T-cell (primary cell): ENCODE measurements around the gene RPL19. TPM values are rescaled to one million over a fixed set of nuclear protein-coding genes. Genes with fewer than 3 reads are reported as not detected.

Source experiments
- ATAC-seq, 4 experiments: fragments of 200-7000 bp in 3 of 4; fragments of 150-1000 bp in 1 of 4; cut with Tn5 transposase; replicated peaks in 1 of 4; 1 replicate in 3 of 4; 2 replicates in 1 of 4; pipeline ENCODE4 v1.10.0; 2021; ENCODE audit warnings: moderate library complexity in 3 of 4, mild to moderate bottlenecking in 2 of 4, moderate number of reproducible peaks in 1 of 4
- CTCF ChIA-PET, 2 donors: fragments of 300-600 bp; sonication (Branson Sonifier 250); formaldehyde crosslinking; loops; one replicate each; lab custom pipeline; 2022; ENCODE audit warnings: antibody characterized with exemption in 2 of 2; lab: Charles Lee
- POLR2A ChIA-PET, 2 donors: fragments of 300-600 bp; sonication (Branson Sonifier 250); formaldehyde crosslinking; loops; one replicate each; lab custom pipeline; 2022; ENCODE audit warnings: antibody characterized with exemption in 2 of 2; lab: Charles Lee
- DNase-seq, 35 experiments: peaks; one replicate each; pipeline versions ENCODE4 v3.0.0 to v3.0.0-alpha.2; 2013 to 2023
- H3K27ac ChIP-seq: one replicate; pipeline ENCODE4 v1.5.1; 2013; ENCODE audit warnings: low read length
- H3K27me3 ChIP-seq, 2 experiments: replicated peaks in 1 of 2; 1 replicate in 1 of 2; 2 replicates in 1 of 2; pipeline versions ENCODE4 v1.6.1 to v1.7.0; 2013; ENCODE audit warnings: low read length in 1 of 2, mixed read lengths in 1 of 2; ENCODE audit not compliant: control insufficient read depth in 2 of 2, insufficient read depth in 2 of 2; ENCODE audit errors: extremely low read depth in 1 of 2
- H3K36me3 ChIP-seq, 2 donors: 1 replicate in 1 of 2; 2 replicates in 1 of 2; pipeline versions ENCODE4 v1.6.1 to v1.7.0; 2013; ENCODE audit warnings: low read length in 1 of 2; ENCODE audit not compliant: control insufficient read depth in 2 of 2, insufficient read depth in 1 of 2; ENCODE audit errors: extremely low read depth in 1 of 2
- H3K4me1 ChIP-seq, 2 experiments: 1 replicate in 1 of 2; 2 replicates in 1 of 2; pipeline versions ENCODE4 v1.6.1 to v1.7.0; 2013; ENCODE audit warnings: low read length in 2 of 2, mixed read lengths in 1 of 2; ENCODE audit not compliant: insufficient read depth in 2 of 2, control insufficient read depth in 1 of 2; ENCODE audit errors: extremely low read depth in 1 of 2
- H3K4me3 ChIP-seq, 2 donors: 1 replicate in 1 of 2; 2 replicates in 1 of 2; pipeline versions ENCODE4 v1.5.1 to v1.7.0; 2013; ENCODE audit warnings: mild to moderate bottlenecking in 2 of 2, low read length in 1 of 2, moderate library complexity in 1 of 2; ENCODE audit not compliant: control insufficient read depth in 1 of 2; ENCODE audit errors: extremely low read depth in 1 of 2
- H3K9me3 ChIP-seq: 2 replicates; pipeline ENCODE4 v1.7.0; 2013
- H3K27ac Mint-ChIP-seq, 2 donors: one replicate each; pipeline ENCODE4 v1.8.0; 2020 to 2021; ENCODE audit warnings: mild to moderate bottlenecking in 2 of 2, mixed read lengths in 2 of 2
- H3K27me3 Mint-ChIP-seq, 2 donors: one replicate each; pipeline ENCODE4 v1.8.0; 2021 to 2022; ENCODE audit warnings: mixed read lengths in 2 of 2
- H3K36me3 Mint-ChIP-seq: one replicate; pipeline ENCODE4 v1.8.0; 2021; ENCODE audit warnings: mixed read lengths
- H3K4me1 Mint-ChIP-seq, 3 donors: one replicate each; pipeline ENCODE4 v1.8.0; 2020 to 2022; ENCODE audit warnings: mixed read lengths in 3 of 3, mild to moderate bottlenecking in 1 of 3
- H3K4me3 Mint-ChIP-seq, 3 donors: one replicate each; pipeline ENCODE4 v1.8.0; 2020 to 2022; ENCODE audit warnings: mild to moderate bottlenecking in 3 of 3, mixed read lengths in 3 of 3, moderate library complexity in 3 of 3
- H3K9me3 Mint-ChIP-seq, 3 donors: one replicate each; pipeline ENCODE4 v1.8.0; 2020 to 2022; ENCODE audit warnings: mixed read lengths in 3 of 3
- WGBS: methylation state at CpG from one replicate; pipeline ENCODE4 v1.1.5; 2013; ENCODE audit warnings: missing lambda C conversion rate; ENCODE audit not compliant: insufficient coverage; 5-methylcytosine and 5-hydroxymethylcytosine counted together
- total RNA-seq, 35 experiments: library from RNA in 6 of 35; stranded (reverse) in 6 of 35; fragments of 120-200 nt in 1 of 35; gene quantifications; one replicate each; pipeline versions ENCODE4 v1.2.1 to v1.2.4 and lab custom pipeline; 2013 to 2026

RPL19 gene
- total RNA-seq, 5 donors from 2014 or later (not counting 1 experiment from before 2014, with no cell fraction given): 2,988 to 3,293 (median 3,174) TPM

DNA sequence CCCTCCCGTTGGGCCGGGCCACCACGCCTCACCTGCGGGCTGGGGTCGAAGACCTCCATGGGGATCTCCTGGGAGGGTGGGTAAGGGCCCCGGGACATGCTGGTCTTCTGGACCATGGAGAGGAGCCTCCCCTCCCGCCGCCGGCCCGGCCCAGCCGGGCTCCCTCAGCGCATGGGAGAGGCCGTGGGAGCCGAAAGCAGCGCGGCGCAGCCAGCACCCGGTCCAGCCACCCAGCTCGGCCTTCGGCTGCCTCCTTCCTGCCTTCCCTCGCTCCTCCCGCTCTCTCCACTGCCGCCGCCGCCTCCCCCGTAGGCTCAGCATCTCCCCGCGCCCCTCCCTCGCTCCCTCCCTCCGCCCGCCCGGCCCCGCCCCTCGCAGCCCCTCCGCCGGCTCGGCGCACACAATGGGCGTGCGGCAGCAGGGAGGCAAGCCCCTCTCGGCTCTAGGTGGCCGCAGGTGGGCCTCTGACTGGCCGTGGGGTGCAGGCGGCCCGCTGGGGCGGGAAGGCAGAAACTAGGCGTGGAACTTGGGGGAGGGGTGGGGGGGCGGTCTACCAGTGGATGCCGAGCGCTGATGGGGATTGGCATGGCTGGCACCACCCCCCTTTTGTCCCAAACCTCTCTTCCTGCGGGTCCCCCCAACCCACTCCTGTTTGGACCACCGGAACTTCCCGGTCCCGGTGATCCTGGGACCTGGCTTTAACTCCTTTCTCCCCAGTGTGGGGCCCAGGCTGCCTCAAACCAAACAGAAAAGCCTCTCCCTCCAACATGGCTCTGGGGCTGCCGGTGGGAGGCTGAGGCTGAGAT is 2.5 kb upstream of the RPL19 start, which contains the start of gene CACNB1:
Gene CACNB1 (minus strand): TSS at position 290 of the 806 bp plus-strand sequence. CDS start 174 bp downstream, at position 116.
- Mint-ChIP-seq H3K36me3 (peaks cover 22% of the 10 kb centered on the region), H3K27ac (peak within 1 kb of the TSS; percentile 100), H3K27me3 (no peaks in the 10 kb centered on the region), H3K4me3 (peak within 1 kb of the TSS; percentile 91 to 99 (median 98)), H3K9me3 (no peaks in the 10 kb centered on the region), H3K4me1 (peaks cover 60 to 67% (median 63%) of the 10 kb centered on the region in 3 donors)
- ATAC-seq (peak; percentile 48 to 57 (median 54)), DNase-seq (peak in 33 of 35 experiments; percentile 18 to 77 (median 48))
- POLR2A ChIA-PET: no interaction called here
- 0% methylated on average over 25 of the region's 55 CpGs for WGBS
- H3K36me3 ChIP-seq: peaks cover 0 to 23% of the 10 kb centered on the region in 2 donors
- CTCF ChIA-PET: interaction anchor here in 1 of 2 donors (1.0 kb wide), 1 partner anchor 33 kb away, joined by 3 read pairs; no protein-coding TSS in a partner anchor
- H3K27ac ChIP-seq: peak within 1 kb of the TSS; percentile 54
- H3K4me1 ChIP-seq: peaks cover 20 to 69% of the 10 kb centered on the region in 2 experiments
- peak within 1 kb of the TSS; percentile 63 to 83 for H3K4me3 ChIP-seq
- H3K27me3 ChIP-seq: no peaks in the 10 kb centered on the region
- no peaks in the 10 kb centered on the region for H3K9me3 ChIP-seq

DNA sequence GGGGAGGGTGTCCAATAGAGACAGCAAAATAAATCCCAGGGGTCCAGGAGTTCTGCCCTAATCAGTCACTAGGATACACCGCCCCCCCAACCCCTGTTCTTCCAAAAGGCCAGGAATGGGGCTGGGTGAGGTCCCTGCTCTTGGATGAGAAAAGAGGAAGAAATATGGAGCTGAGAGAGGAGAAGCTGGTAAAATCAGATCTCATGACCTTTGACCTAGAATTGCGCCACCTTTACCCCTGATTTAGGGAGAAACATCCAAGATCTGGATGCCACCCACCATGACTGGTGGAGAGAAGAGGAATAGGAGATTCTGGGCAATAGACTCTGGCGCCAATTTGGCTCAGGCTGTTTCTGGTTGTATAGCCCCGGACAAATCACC is 1.9 kb upstream of the RPL19 start:
- Histone ChIP-seq H3K9me3 (no peaks in the 10 kb centered on the region), H3K27ac (peak overlapping the region; percentile 54), H3K4me3 (peak overlapping the region in 1 of 2 donors; percentile 32), H3K4me1 (peaks cover 20 to 73% of the 10 kb centered on the region in 2 experiments), H3K36me3 (peaks cover 0 to 26% of the 10 kb centered on the region in 2 donors), H3K27me3 (no peaks in the 10 kb centered on the region)
- peaks cover 22% of the 10 kb centered on the region for H3K36me3 Mint-ChIP-seq
- peaks cover 62 to 69% (median 64%) of the 10 kb centered on the region in 3 donors for H3K4me1 Mint-ChIP-seq
- peak overlapping the region; percentile 91 to 99 (median 98) for H3K4me3 Mint-ChIP-seq
- no peaks in the 10 kb centered on the region for H3K9me3 Mint-ChIP-seq
- DNase-seq: no peak
- ChIA-PET POLR2A (no interaction called here), CTCF (interaction anchor here in 1 of 2 donors (1.0 kb wide), 1 partner anchor 33 kb away, joined by 3 read pairs; no protein-coding TSS in a partner anchor)
- WGBS: no CpG with 5 or more reads among the region's 4 CpGs
- no peak for ATAC-seq
- H3K27ac Mint-ChIP-seq: peak overlapping the region; percentile 100
- H3K27me3 Mint-ChIP-seq: no peaks in the 10 kb centered on the region

DNA sequence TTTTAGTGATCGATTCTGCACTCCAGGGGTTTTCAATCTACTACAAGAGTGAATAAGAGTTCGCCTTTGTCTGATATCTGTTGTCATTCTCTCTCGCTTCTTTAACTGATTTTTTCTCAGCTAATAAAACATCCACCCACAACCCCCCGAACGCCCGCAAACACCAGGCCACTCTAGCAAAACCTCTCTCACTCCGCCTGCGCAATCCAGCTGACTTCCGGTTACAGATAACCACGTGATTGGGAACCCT is 338 bp upstream of the RPL19 start:
- ChIA-PET CTCF (interaction anchor here (0.6 to 1.9 kb wide), 9 partner anchors 32 to 641 kb away, joined by 4 to 10 read pairs (median 8); no protein-coding TSS in a partner anchor), POLR2A (interaction anchor here (0.6 to 1.0 kb wide), 6 partner anchors 39 to 405 kb away, joined by 3 to 11 read pairs (median 6); no protein-coding TSS in a partner anchor)
- peaks cover 53 to 66% (median 62%) of the 10 kb centered on the region in 3 donors for H3K4me1 Mint-ChIP-seq
- no peaks in the 10 kb centered on the region for H3K27me3 Mint-ChIP-seq
- DNase-seq: peak in 34 of 35 experiments; percentile 68 to 94 (median 82)
- Histone ChIP-seq H3K27me3 (no peaks in the 10 kb centered on the region), H3K36me3 (peaks cover 0 to 38% of the 10 kb centered on the region in 2 donors), H3K27ac (peak overlapping the region; percentile 99), H3K4me1 (peaks cover 20 to 72% of the 10 kb centered on the region in 2 experiments), H3K4me3 (peak overlapping the region; percentile 74 to 77), H3K9me3 (no peaks in the 10 kb centered on the region)
- peak overlapping the region; percentile 100 for H3K27ac Mint-ChIP-seq
- H3K4me3 Mint-ChIP-seq: peak overlapping the region; percentile 91 to 99 (median 98)
- 0% methylated on average over 2 of the region's 10 CpGs for WGBS
- H3K9me3 Mint-ChIP-seq: no peaks in the 10 kb centered on the region
- peaks cover 37% of the 10 kb centered on the region for H3K36me3 Mint-ChIP-seq
- peak; percentile 63 to 74 (median 68) for ATAC-seq

DNA sequence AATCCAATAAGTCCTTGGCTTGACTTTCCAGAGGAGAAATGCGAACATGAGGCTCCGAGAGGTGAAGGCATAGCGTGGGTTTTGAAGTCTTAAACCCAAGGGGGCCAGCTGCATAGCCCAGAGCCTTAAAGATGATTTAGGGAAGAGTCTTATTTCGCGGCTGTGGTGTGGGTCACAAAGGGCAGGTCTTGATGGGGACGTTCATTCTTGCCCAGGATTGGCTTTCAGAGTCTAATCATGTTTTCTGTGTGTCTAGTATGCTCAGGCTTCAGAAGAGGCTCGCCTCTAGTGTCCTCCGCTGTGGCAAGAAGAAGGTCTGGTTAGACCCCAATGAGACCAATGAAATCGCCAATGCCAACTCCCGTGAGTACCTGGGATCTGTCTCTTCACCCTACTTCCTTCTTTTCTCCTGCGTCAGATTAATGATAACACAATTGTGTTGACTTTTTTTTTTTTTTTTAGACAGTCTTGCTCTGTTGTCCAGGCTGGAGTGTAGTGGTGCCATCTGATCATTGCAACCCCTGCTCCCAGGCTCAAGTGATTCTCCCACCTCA is 951 bp downstream of the RPL19 start:
- Histone ChIP-seq H3K4me1 (peaks cover 14 to 59% of the 10 kb centered on the region in 2 experiments), H3K27me3 (no peaks in the 10 kb centered on the region), H3K27ac (peak overlapping the region; percentile 99), H3K4me3 (peak overlapping the region; percentile 74 to 77), H3K9me3 (no peaks in the 10 kb centered on the region), H3K36me3 (peaks cover 0 to 46% of the 10 kb centered on the region in 2 donors)
- ATAC-seq (no peak), DNase-seq (no peak)
- Mint-ChIP-seq H3K4me3 (peak overlapping the region; percentile 91 to 99 (median 98)), H3K36me3 (peaks cover 40% of the 10 kb centered on the region), H3K9me3 (no peaks in the 10 kb centered on the region), H3K27ac (peak overlapping the region; percentile 100), H3K4me1 (peaks cover 45 to 56% (median 52%) of the 10 kb centered on the region in 3 donors), H3K27me3 (no peaks in the 10 kb centered on the region)
- POLR2A ChIA-PET: no interaction called here
- CTCF ChIA-PET: interaction anchor here in 1 of 2 donors (0.7 to 1.1 kb wide), 2 partner anchors 16 to 137 kb away, joined by 3 read pairs; no protein-coding TSS in a partner anchor
- 15% methylated on average over 6 of the region's 11 CpGs for WGBS

DNA sequence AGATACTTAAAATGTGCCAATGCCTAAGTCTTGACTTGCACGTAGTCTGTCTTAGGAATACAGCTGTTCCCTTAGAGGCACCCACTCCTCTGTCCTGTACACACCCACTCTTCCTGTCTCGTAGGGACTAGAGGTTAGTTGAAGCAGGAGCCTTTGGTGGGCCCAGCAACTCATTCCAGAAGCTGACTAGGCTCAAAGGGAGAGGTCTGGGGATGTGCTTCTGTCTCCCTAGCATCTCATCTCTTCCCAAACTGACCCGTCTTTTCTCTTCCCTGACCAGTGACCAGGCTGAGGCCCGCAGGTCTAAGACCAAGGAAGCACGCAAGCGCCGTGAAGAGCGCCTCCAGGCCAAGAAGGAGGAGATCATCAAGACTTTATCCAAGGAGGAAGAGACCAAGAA is 4.2 kb downstream of the RPL19 start:
- Histone ChIP-seq H3K4me3 (no peak overlapping the region), H3K36me3 (peaks cover 0 to 46% of the 10 kb centered on the region in 2 donors), H3K4me1 (peaks cover 11 to 50% of the 10 kb centered on the region in 2 experiments), H3K27me3 (peaks cover 0 to under 1% of the 10 kb centered on the region in 2 experiments), H3K9me3 (no peaks in the 10 kb centered on the region), H3K27ac (no peak overlapping the region)
- no peak overlapping the region for H3K4me3 Mint-ChIP-seq
- ATAC-seq (no peak), DNase-seq (no peak)
- H3K27me3 Mint-ChIP-seq: no peaks in the 10 kb centered on the region
- H3K9me3 Mint-ChIP-seq: no peaks in the 10 kb centered on the region
- peak overlapping the region in 1 of 2 donors; percentile 36 for H3K27ac Mint-ChIP-seq
- WGBS: 100% methylated on average over 6 of the region's 8 CpGs
- POLR2A ChIA-PET: no interaction called here
- peaks cover 40% of the 10 kb centered on the region for H3K36me3 Mint-ChIP-seq
- H3K4me1 Mint-ChIP-seq: peaks cover 51 to 67% (median 56%) of the 10 kb centered on the region in 3 donors
- CTCF ChIA-PET: interaction anchor here in 1 of 2 donors (1.2 kb wide), 1 partner anchor 40 kb away, joined by 3 read pairs; no protein-coding TSS in a partner anchor

DNA sequence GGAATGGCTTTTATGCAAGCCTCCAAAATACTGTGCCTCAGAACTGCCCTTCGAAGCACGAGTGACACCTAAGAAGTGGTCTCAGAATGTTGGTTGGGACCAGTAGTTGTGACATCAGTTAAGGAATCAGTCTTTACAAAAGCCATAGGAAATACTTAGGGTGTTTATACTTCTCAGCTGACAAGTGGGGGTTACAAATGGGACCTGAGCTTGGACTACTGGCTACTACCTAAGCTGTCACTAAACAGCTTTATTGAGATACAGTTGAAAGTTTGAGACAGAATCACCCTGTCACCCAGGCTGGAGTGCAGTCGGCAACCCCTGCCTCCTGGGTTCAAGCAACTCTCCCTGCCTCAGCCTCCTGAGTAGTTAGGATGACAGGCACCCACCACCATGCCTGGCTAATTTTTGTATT is 5.0 kb downstream of the RPL19 start:
- no peak overlapping the region for H3K4me3 Mint-ChIP-seq
- no peak overlapping the region for H3K4me3 ChIP-seq

More for the DNA sequence above, 5.0 kb downstream of the RPL19 start:
- Mint-ChIP-seq H3K4me1 (peaks cover 48 to 64% (median 53%) of the 10 kb centered on the region in 3 donors), H3K27ac (no peak overlapping the region), H3K36me3 (peaks cover 38% of the 10 kb centered on the region), H3K27me3 (peaks cover 0 to under 1% of the 10 kb centered on the region in 2 donors), H3K9me3 (no peaks in the 10 kb centered on the region)
- CTCF ChIA-PET: interaction anchor here in 1 of 2 donors (0.7 to 5.6 kb wide), 3 partner anchors 33 to 142 kb away, joined by 3 to 51 read pairs (median 48); no protein-coding TSS in a partner anchor
- DNase-seq: no peak
- POLR2A ChIA-PET: interaction anchor here in 1 of 2 donors (0.6 to 0.7 kb wide), 2 partner anchors 8 to 27 kb away, joined by 4 to 5 read pairs; no protein-coding TSS in a partner anchor
- H3K27ac ChIP-seq: no peak overlapping the region
- no peak for ATAC-seq
- H3K36me3 ChIP-seq: peaks cover 0 to 46% of the 10 kb centered on the region in 2 donors
- H3K4me1 ChIP-seq: peaks cover 15 to 53% of the 10 kb centered on the region in 2 experiments
- WGBS: 83% methylated on average over 2 of the region's 3 CpGs
- no peaks in the 10 kb centered on the region for H3K9me3 ChIP-seq
- peaks cover 0 to 7% of the 10 kb centered on the region in 2 experiments for H3K27me3 ChIP-seq
